ENCODE data around the gene SLC25A21.

SLC25A21 gene

DNA sequence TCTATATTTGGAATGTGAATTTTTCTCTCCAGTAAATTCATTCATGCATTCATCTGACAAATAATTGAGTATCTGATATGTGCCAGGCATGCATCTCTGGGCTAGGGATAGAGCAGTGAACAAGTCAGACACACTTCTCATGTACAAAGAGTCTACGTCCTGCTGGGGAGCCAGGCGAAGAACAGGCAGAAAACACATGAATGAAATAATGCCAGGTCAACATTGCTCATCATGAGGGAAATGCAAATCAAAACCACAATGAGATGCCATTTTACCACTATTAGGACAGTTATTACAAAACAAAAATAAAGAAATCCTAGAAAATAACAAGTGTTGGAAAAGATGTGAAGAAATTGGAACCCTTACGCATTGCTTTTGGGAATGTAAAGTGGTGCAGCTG lies 420.5 kb downstream of the SLC25A21 start:
- no peak overlapping the region for H3K4me3 ChIP-seq (ENCODE audit: low read length)
- TF ChIP-seq, protein P1, sequence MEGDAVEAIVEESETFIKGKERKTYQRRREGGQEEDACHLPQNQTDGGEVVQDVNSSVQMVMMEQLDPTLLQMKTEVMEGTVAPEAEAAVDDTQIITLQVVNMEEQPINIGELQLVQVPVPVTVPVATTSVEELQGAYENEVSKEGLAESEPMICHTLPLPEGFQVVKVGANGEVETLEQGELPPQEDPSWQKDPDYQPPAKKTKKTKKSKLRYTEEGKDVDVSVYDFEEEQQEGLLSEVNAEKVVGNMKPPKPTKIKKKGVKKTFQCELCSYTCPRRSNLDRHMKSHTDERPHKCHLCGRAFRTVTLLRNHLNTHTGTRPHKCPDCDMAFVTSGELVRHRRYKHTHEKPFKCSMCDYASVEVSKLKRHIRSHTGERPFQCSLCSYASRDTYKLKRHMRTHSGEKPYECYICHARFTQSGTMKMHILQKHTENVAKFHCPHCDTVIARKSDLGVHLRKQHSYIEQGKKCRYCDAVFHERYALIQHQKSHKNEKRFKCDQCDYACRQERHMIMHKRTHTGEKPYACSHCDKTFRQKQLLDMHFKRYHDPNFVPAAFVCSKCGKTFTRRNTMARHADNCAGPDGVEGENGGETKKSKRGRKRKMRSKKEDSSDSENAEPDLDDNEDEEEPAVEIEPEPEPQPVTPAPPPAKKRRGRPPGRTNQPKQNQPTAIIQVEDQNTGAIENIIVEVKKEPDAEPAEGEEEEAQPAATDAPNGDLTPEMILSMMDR (IDR thresholded peaks at IDR 0.05; ENCODE audit: insufficient read depth, low read depth, low read length, missing control alignments): peak; percentile 9
- peak; percentile 77 for DNase-seq (ENCODE audit: low read depth)

DNA sequence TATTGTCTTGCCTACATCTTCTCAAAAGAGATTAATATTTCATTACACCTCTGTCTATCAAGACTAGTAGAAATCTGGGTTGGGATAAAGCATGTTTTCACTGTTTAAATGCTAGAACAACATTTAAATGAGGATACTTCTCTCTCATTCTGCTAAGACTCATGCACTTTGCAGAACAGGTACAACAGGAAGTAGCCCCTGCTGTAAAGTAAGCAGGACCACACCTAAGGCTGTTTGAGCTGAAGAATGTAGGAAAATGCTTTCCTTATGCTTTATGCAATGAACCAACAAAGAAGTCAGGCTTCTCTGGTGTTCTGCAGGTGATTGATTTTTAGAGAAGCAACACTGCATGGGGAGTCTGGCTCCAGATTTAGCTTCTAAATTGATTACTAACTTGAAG lies 421.3 kb downstream of the SLC25A21 start:
- TF ChIP-seq, protein P1 (IDR thresholded peaks at IDR 0.05; ENCODE audit: insufficient read depth, low read depth, low read length, missing control alignments): no peak
- peak; percentile 84 for DNase-seq (ENCODE audit: low read depth)

DNA sequence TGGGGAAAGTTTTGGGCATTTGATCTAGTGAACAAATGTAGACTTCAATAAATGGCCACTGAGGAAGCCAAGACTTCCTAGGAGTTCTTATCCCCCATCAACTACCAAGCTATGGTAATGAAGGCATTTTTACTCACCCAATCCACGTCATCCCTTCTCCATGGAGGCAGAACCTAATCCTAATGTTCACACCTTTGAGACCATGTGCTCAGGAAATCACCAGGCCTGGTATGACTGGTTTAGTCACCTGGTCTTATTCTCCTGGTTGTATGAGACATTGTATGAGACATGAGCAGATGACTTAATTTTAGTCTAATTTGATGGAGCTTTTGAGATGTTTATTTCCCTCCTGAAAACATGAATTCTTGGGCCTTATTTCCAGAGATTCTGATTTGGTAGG lies 422.2 kb downstream of the SLC25A21 start:
- H3K4me3 ChIP-seq (ENCODE audit: low read length): no peak overlapping the region
- TF ChIP-seq, protein P1 (IDR thresholded peaks at IDR 0.05; ENCODE audit: insufficient read depth, low read depth, low read length, missing control alignments): no peak
- peak; percentile 62 for DNase-seq (ENCODE audit: low read depth)

More for the DNA sequence above, 421.3 kb downstream of the SLC25A21 start:
- H3K4me3 ChIP-seq (ENCODE audit: low read length): no peak overlapping the region

DNA sequence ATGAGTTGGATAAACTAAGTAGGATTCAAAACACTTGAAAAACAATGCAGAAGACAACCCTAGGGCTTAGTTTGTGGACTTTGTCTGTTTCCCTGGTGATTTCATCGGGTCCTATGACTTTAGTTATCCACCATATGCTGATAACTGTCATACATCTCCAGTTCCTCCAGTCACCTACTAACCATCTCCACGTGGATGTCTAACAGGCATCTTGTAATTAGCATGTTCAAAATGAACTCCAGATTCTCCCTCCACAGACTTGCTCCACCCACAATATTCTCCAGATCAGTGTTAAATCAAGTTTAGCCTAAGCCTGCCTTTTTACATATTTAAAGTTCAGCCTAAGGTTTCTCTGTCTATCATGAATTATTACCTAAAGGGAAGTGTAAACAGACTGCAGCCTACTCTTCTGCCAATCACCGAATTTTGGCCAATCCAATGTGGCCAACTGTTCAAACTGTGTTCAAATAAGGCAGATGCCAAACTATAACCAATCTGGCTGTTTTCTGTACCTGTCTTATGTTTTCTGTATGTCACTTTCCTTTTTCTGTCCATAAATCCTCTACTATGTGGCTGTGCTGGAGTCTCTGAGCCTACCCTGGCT lies 423.7 kb downstream of the SLC25A21 start:
- no peak overlapping the region for H3K4me3 ChIP-seq (ENCODE audit: low read length)
- TF ChIP-seq, protein P1 (IDR thresholded peaks at IDR 0.05; ENCODE audit: insufficient read depth, low read depth, low read length, missing control alignments): no peak
- no peak for DNase-seq (ENCODE audit: low read depth)

DNA sequence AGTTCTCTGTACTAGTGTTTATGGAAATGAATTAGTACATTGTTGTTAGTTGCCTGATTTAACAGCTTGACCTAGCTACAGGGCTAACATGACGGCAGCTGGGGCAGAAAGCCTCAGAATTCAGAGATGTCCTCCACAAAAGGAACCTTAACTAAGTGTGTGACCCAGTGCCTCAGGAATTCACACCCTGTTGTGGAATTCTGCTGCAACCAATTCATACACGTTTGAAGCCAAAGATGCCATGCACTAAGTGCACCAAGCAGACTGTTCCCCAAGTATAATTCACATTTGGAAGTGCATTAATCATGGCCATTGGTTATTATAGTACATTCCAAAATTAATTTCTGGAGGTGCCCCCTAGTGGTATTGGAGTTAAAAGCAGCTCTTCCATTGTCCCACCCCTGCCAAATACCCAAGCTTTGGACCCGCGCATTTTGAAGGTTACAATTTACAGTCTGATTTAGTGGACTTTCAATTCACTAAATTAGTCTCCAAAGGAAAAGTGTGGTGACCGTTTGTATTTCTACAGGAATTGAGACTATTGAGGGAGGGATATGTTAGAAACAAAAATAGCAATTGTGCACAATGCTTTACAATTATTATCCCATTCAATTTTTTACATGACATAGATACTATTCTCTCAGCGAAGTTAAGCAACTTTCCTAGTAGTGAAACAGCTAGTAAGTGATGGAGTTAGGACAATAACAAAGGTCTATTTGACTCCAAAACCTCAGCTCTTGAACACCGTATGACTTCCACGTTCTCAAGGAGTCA lies 424.8 kb downstream of the SLC25A21 start:
- peak; percentile 37 for DNase-seq (ENCODE audit: low read depth)
- H3K4me3 ChIP-seq (ENCODE audit: low read length): no peak overlapping the region

DNA sequence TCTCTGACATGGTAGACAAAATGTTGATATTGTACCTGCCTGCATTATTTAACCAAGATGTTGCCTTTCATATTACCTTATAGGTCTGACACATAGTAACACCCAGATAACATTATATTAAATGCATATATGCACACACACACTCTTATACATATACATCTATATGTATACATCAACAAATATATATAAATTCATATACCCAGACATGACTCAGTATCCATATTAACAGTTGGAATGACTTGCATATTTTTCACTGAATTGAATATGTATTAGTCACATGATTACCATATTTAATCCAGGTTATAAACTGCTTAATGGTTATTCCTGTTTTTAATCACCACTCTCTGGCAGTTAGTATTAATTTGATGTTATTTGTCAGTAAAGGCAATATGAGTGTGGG lies 425.5 kb downstream of the SLC25A21 start:
- H3K4me3 ChIP-seq (ENCODE audit: low read length): no peak overlapping the region
- TF ChIP-seq, protein P1 (IDR thresholded peaks at IDR 0.05; ENCODE audit: insufficient read depth, low read depth, low read length, missing control alignments): no peak
- no peak for DNase-seq (ENCODE audit: low read depth)

More for the DNA sequence above, 424.8 kb downstream of the SLC25A21 start:
- TF ChIP-seq, protein P1 (IDR thresholded peaks at IDR 0.05; ENCODE audit: insufficient read depth, low read depth, low read length, missing control alignments): peak; percentile 68

All from epithelial cell of esophagus (primary cell).